ENCODE data around the gene ETV4. TPM values are rescaled to one million over a fixed set of nuclear protein-coding genes. Genes with fewer than 3 reads are reported as not detected.
A peak's percentile ranks its signal among the peaks of the same experiment; 100 is the strongest.

The ETV4 gene
- total RNA-seq, 1 donor from 2014 or later, result 3.2 TPM

GRCh38 chr17:43550754-43551153 is 4.6 kb upstream of the ETV4 start:
- no peak overlapping the region for H3K4me3 ChIP-seq (ENCODE audit: low read depth, low read length)
- no peaks in the 10 kb centered on the region for H3K36me3 ChIP-seq (ENCODE audit: control insufficient read depth, insufficient read depth, low read length)
- no peaks in the 10 kb centered on the region for H3K27me3 ChIP-seq (ENCODE audit: control insufficient read depth, insufficient read depth, low read length)
- DNase-seq (ENCODE audit: low read depth) (no peak), FAIRE-seq (no peak)
- no peak for TF ChIP-seq CTCF (IDR thresholded peaks at IDR 0.05; ENCODE audit: insufficient read depth, low read length, severe bottlenecking)

GRCh38 chr17:43549496-43549895 is 3.4 kb upstream of the ETV4 start:
- peak; percentile 64 for DNase-seq (ENCODE audit: low read depth)

GRCh38 chr17:43548689-43549379 is 2.7 kb upstream of the ETV4 start:
- no peaks in the 10 kb centered on the region for H3K36me3 ChIP-seq (ENCODE audit: control insufficient read depth, insufficient read depth, low read length)
- FAIRE-seq (peak; percentile 83), DNase-seq (ENCODE audit: low read depth) (peak; percentile 83)
- no peaks in the 10 kb centered on the region for H3K27me3 ChIP-seq (ENCODE audit: control insufficient read depth, insufficient read depth, low read length)
- no peak overlapping the region for H3K4me3 ChIP-seq (ENCODE audit: low read depth, low read length)
- TF ChIP-seq CTCF (IDR thresholded peaks at IDR 0.05; ENCODE audit: insufficient read depth, low read length, severe bottlenecking), result no peak

More at GRCh38 chr17:43549496-43549895, 3.4 kb upstream of the ETV4 start:
- FAIRE-seq, result no peak
- no peaks in the 10 kb centered on the region for H3K27me3 ChIP-seq (ENCODE audit: control insufficient read depth, insufficient read depth, low read length)
- H3K36me3 ChIP-seq (ENCODE audit: control insufficient read depth, insufficient read depth, low read length), result no peaks in the 10 kb centered on the region
- no peak overlapping the region for H3K4me3 ChIP-seq (ENCODE audit: low read depth, low read length)
- TF ChIP-seq CTCF (IDR thresholded peaks at IDR 0.05; ENCODE audit: insufficient read depth, low read length, severe bottlenecking), result no peak

GRCh38 chr17:43547659-43548256 is 1.6 kb upstream of the ETV4 start:
- TF ChIP-seq CTCF (IDR thresholded peaks at IDR 0.05; ENCODE audit: insufficient read depth, low read length, severe bottlenecking), result no peak
- Histone ChIP-seq H3K27me3 (ENCODE audit: control insufficient read depth, insufficient read depth, low read length) (no peaks in the 10 kb centered on the region), H3K36me3 (ENCODE audit: control insufficient read depth, insufficient read depth, low read length) (no peaks in the 10 kb centered on the region), H3K4me3 (ENCODE audit: low read depth, low read length) (no peak overlapping the region)
- DNase-seq (ENCODE audit: low read depth) (peak; percentile 68), FAIRE-seq (no peak)

- FAIRE-seq, result no peak
Measured at GRCh38 chr17:43547189-43547550, 1.0 kb upstream of the ETV4 start.

More at GRCh38 chr17:43547189-43547550, 1.0 kb upstream of the ETV4 start:
- Histone ChIP-seq H3K4me3 (ENCODE audit: low read depth, low read length) (no peak overlapping the region), H3K27me3 (ENCODE audit: control insufficient read depth, insufficient read depth, low read length) (no peaks in the 10 kb centered on the region), H3K36me3 (ENCODE audit: control insufficient read depth, insufficient read depth, low read length) (no peaks in the 10 kb centered on the region)
- DNase-seq (ENCODE audit: low read depth), result no peak
- TF ChIP-seq CTCF (IDR thresholded peaks at IDR 0.05; ENCODE audit: insufficient read depth, low read length, severe bottlenecking), result no peak
